Activated CD4-positive, alpha-beta T cell treated with anti-CD3 and anti-CD28 coated beads, Interleukin-2, amount 10 ng/mL, durations not matched to agents 7 days and 5 days (primary cell): ENCODE measurements around the gene TBC1D22B. TPM values are rescaled to one million over a fixed set of nuclear protein-coding genes. Genes with fewer than 3 reads are reported as not detected.

ENCODE experiments used
- CTCF ChIA-PET: fragments of 350-600 bp; sonication (Branson Sonifier 250); formaldehyde crosslinking; loops from one replicate; lab custom pipeline; 2021; ENCODE audit warnings: antibody characterized with exemption; lab: Charles Lee
- POLR2A ChIA-PET: fragments of 350-600 bp; sonication (Branson Sonifier 250); formaldehyde crosslinking; loops from one replicate; lab custom pipeline; 2021; ENCODE audit warnings: antibody characterized with exemption; lab: Charles Lee
- DNase-seq: peaks from one replicate; pipeline ENCODE4 v3.0.0-alpha.2; 2020
- H3K27ac Mint-ChIP-seq: one replicate; pipeline ENCODE4 v1.8.0; 2021; ENCODE audit warnings: mild to moderate bottlenecking, moderate library complexity, mixed read lengths
- H3K27me3 Mint-ChIP-seq: one replicate; pipeline ENCODE4 v1.8.0; 2021; ENCODE audit warnings: mixed read lengths
- H3K36me3 Mint-ChIP-seq: one replicate; pipeline ENCODE4 v1.8.0; 2021; ENCODE audit warnings: low read depth, mixed read lengths
- H3K4me1 Mint-ChIP-seq: one replicate; pipeline ENCODE4 v1.8.0; 2021; ENCODE audit warnings: mixed read lengths
- H3K4me3 Mint-ChIP-seq: one replicate; pipeline ENCODE4 v1.8.0; 2021; ENCODE audit warnings: mild to moderate bottlenecking, moderate library complexity, mixed read lengths
- H3K9me3 Mint-ChIP-seq: one replicate; pipeline ENCODE4 v1.8.0; 2021; ENCODE audit warnings: mixed read lengths
- total RNA-seq, 2 experiments: library from RNA; stranded (reverse); gene quantifications; one replicate each; pipeline ENCODE4 v1.2.3, GENCODE V29; 2021

The TBC1D22B gene
- total RNA-seq, 2 experiments from 2014 or later = 15.3 to 16.6 TPM

GRCh38 chr6:37376078-37376743 lies 118.6 kb downstream of the TBC1D22B start:
- peaks cover 30% of the 10 kb centered on the region for H3K36me3 Mint-ChIP-seq
- H3K27me3 Mint-ChIP-seq = no peaks in the 10 kb centered on the region
- H3K9me3 Mint-ChIP-seq = no peaks in the 10 kb centered on the region
- POLR2A ChIA-PET = interaction anchor here (0.8 kb wide), 1 partner anchor 501 kb away, joined by 11 read pairs; no protein-coding TSS in a partner anchor
- no peak for DNase-seq
- H3K4me1 Mint-ChIP-seq = no peaks in the 10 kb centered on the region
- CTCF ChIA-PET = no interaction called here
- H3K27ac Mint-ChIP-seq = no peak overlapping the region
- no peak overlapping the region for H3K4me3 Mint-ChIP-seq

GRCh38 chr6:37381579-37381978 lies 124.0 kb downstream of the TBC1D22B start:
- no peak overlapping the region for H3K27ac Mint-ChIP-seq
- no peak overlapping the region for H3K4me3 Mint-ChIP-seq
- H3K27me3 Mint-ChIP-seq = no peaks in the 10 kb centered on the region
- ChIA-PET POLR2A (no interaction called here), CTCF (interaction anchor here (1.0 to 1.8 kb wide), 5 partner anchors 9 to 184 kb away, joined by 3 to 5 read pairs (median 4); no protein-coding TSS in a partner anchor)
- no peaks in the 10 kb centered on the region for H3K4me1 Mint-ChIP-seq
- H3K9me3 Mint-ChIP-seq = no peaks in the 10 kb centered on the region
- H3K36me3 Mint-ChIP-seq = peaks cover 34% of the 10 kb centered on the region
- peak; percentile 54 for DNase-seq

Other genes starting within 250 kb of the TBC1D22B start
- gene PIM1, start 87.6 kb upstream of the TBC1D22B start, total RNA-seq = 100 to 1,000 TPM; 393 to 412 TPM
- 1 to 10 TPM in 1 of 2 experiments, under 1 TPM in 1; 0.92 to 1.3 TPM for gene TMEM217, start 372 bp downstream of the TBC1D22B start, total RNA-seq
- 10 to 100 TPM; 23.1 to 25.2 TPM for gene RNF8, start 96.2 kb downstream of the TBC1D22B start, total RNA-seq
- gene CMTR1, start 175.4 kb downstream of the TBC1D22B start, total RNA-seq = 10 to 100 TPM; 90.9 to 92.5 TPM
- gene CCDC167, start 242.1 kb downstream of the TBC1D22B start, total RNA-seq = 10 to 100 TPM; 54.8 to 60.9 TPM